ENCODE data around the gene RFX3.

Gene RFX3

GRCh38 chr9:3401221-3401954 lies 124.4 kb downstream of the RFX3 start:
- TF ChIP-seq NFIC (IDR thresholded peaks at IDR 0.05) (no peak), FOXM1 (IDR thresholded peaks at IDR 0.05; ENCODE audit: borderline replicate concordance, low read depth) (no peak), CREB1 (IDR thresholded peaks at IDR 0.05; ENCODE audit: low read depth) (no peak), YY1 (IDR thresholded peaks at IDR 0.05; ENCODE audit: low read depth) (no peak), RAD21 (IDR thresholded peaks at IDR 0.05; ENCODE audit: low read depth) (no peak), CEBPB (IDR thresholded peaks at IDR 0.05) (no peak), EP300 (IDR thresholded peaks at IDR 0.05; ENCODE audit: borderline replicate concordance) (no peak)

- TF ChIP-seq, protein P1, sequence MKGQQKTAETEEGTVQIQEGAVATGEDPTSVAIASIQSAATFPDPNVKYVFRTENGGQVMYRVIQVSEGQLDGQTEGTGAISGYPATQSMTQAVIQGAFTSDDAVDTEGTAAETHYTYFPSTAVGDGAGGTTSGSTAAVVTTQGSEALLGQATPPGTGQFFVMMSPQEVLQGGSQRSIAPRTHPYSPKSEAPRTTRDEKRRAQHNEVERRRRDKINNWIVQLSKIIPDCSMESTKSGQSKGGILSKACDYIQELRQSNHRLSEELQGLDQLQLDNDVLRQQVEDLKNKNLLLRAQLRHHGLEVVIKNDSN (IDR thresholded peaks at IDR 0.05) = no peak
- TF ChIP-seq TCF12 (IDR thresholded peaks at IDR 0.05; ENCODE audit: low read depth) = no peak
- no peak for TF ChIP-seq ZBTB7A (IDR thresholded peaks at IDR 0.05; ENCODE audit: low read depth)
- no peak for TF ChIP-seq MAX (IDR thresholded peaks at IDR 0.05)
- no peak for TF ChIP-seq CEBPB (IDR thresholded peaks at IDR 0.05)
- no peak for TF ChIP-seq CREB1 (IDR thresholded peaks at IDR 0.05; ENCODE audit: low read depth)
- TF ChIP-seq TEAD4 (IDR thresholded peaks at IDR 0.05) = no peak
- TF ChIP-seq TAF1 (IDR thresholded peaks at IDR 0.05; ENCODE audit: low read depth) = no peak
- no peak for TF ChIP-seq FOXM1 (IDR thresholded peaks at IDR 0.05; ENCODE audit: borderline replicate concordance, low read depth)
- TF ChIP-seq REST (IDR thresholded peaks at IDR 0.05; ENCODE audit: low read depth) = no peak
- no peak for TF ChIP-seq RAD21 (IDR thresholded peaks at IDR 0.05; ENCODE audit: low read depth)
- TF ChIP-seq EP300 (IDR thresholded peaks at IDR 0.05; ENCODE audit: borderline replicate concordance) = no peak
- TF ChIP-seq YY1 (IDR thresholded peaks at IDR 0.05; ENCODE audit: low read depth) = no peak
- no peak for TF ChIP-seq EGR1 (IDR thresholded peaks at IDR 0.05)
- no peak for TF ChIP-seq NFIC (IDR thresholded peaks at IDR 0.05)
Observed at GRCh38 chr9:3398232-3398648, 127.6 kb downstream of the RFX3 start.

DNA sequence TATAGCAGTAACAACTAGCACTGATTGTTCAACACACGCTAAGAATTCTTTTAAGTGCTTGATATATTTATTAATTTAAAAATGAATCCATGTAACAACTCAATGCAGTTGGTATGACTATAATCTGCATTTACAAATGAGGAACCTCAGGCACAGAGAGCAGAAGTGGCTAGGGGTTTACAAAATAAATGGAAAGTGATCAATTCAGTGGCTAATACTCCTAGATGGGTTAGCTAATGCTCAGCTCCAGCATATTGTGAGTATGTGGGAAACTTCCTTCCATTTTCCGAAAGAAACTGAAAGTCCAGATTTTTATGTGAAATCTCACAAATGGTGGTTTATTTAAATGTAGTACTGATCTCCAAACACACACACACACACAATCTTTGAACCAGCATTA lies 128.0 kb downstream of the RFX3 start:
- TF ChIP-seq TAF1 (IDR thresholded peaks at IDR 0.05; ENCODE audit: low read depth) (no peak), MAX (IDR thresholded peaks at IDR 0.05) (no peak), YY1 (IDR thresholded peaks at IDR 0.05; ENCODE audit: low read depth) (no peak), NFIC (IDR thresholded peaks at IDR 0.05) (no peak), REST (IDR thresholded peaks at IDR 0.05; ENCODE audit: low read depth) (no peak), CEBPB (IDR thresholded peaks at IDR 0.05) (no peak), RAD21 (IDR thresholded peaks at IDR 0.05; ENCODE audit: low read depth) (no peak), TCF12 (IDR thresholded peaks at IDR 0.05; ENCODE audit: low read depth) (no peak), TEAD4 (IDR thresholded peaks at IDR 0.05) (no peak), FOXM1 (IDR thresholded peaks at IDR 0.05; ENCODE audit: borderline replicate concordance, low read depth) (no peak), ZBTB7A (IDR thresholded peaks at IDR 0.05; ENCODE audit: low read depth) (no peak), EP300 (IDR thresholded peaks at IDR 0.05; ENCODE audit: borderline replicate concordance) (no peak), CREB1 (IDR thresholded peaks at IDR 0.05; ENCODE audit: low read depth) (no peak), EGR1 (IDR thresholded peaks at IDR 0.05) (no peak)
- TF ChIP-seq, protein P1 (IDR thresholded peaks at IDR 0.05) = no peak

DNA sequence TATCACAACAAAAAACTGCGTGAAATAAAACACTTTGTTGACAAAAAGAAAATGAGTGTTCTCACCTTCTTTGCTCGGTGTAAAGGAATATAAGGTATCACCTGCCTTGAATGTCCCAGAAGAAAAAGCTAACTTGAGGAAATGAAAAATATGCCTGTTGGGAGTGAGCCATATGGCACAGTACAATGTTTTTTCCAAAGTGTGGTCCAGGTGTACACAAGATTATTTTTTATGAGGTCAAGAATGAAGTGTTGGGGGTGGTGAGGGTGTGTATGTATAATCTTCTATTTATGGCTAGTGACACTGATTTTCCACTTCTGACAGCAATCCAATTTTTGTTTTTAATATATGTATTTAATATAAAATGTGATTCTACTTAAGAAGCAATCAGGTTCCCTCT lies 134.4 kb downstream of the RFX3 start:
- TF ChIP-seq MAX (IDR thresholded peaks at IDR 0.05) = no peak
- TF ChIP-seq, protein P1 (IDR thresholded peaks at IDR 0.05) = no peak
- TF ChIP-seq RAD21 (IDR thresholded peaks at IDR 0.05; ENCODE audit: low read depth) = no peak
- no peak for TF ChIP-seq FOXM1 (IDR thresholded peaks at IDR 0.05; ENCODE audit: borderline replicate concordance, low read depth)
- no peak for TF ChIP-seq NFIC (IDR thresholded peaks at IDR 0.05)
- no peak for TF ChIP-seq EP300 (IDR thresholded peaks at IDR 0.05; ENCODE audit: borderline replicate concordance)
- TF ChIP-seq CREB1 (IDR thresholded peaks at IDR 0.05; ENCODE audit: low read depth) = no peak
- no peak for TF ChIP-seq YY1 (IDR thresholded peaks at IDR 0.05; ENCODE audit: low read depth)
- TF ChIP-seq CEBPB (IDR thresholded peaks at IDR 0.05) = no peak
- TF ChIP-seq TCF12 (IDR thresholded peaks at IDR 0.05; ENCODE audit: low read depth) = no peak
- no peak for TF ChIP-seq ZBTB7A (IDR thresholded peaks at IDR 0.05; ENCODE audit: low read depth)
- TF ChIP-seq EGR1 (IDR thresholded peaks at IDR 0.05) = no peak
- no peak for TF ChIP-seq REST (IDR thresholded peaks at IDR 0.05; ENCODE audit: low read depth)
- no peak for TF ChIP-seq TAF1 (IDR thresholded peaks at IDR 0.05; ENCODE audit: low read depth)
- TF ChIP-seq TEAD4 (IDR thresholded peaks at IDR 0.05) = no peak

All from Ishikawa (cell line).